Epithelial cell of alveolus of lung (primary cell): ENCODE data around the gene EI24. TPM values are rescaled to one million over a fixed set of nuclear protein-coding genes. Genes with fewer than 3 reads are reported as not detected.

Experiments
- total RNA-seq: library from RNA; depleted of rRNA; stranded (reverse); fragments of >200 nt; gene quantifications from 2 replicates; pipeline ENCODE4 v1.2.1, GENCODE V29; 2015

EI24 gene
- 93.3 and 107 TPM in 2 replicates for total RNA-seq

GRCh38 chr11:125568970-125569914, at the start of gene EI24:
Gene EI24 (plus strand): TSS chr11:125569477. CDS start chr11:125572528, 3,051 bp downstream.

DNA sequence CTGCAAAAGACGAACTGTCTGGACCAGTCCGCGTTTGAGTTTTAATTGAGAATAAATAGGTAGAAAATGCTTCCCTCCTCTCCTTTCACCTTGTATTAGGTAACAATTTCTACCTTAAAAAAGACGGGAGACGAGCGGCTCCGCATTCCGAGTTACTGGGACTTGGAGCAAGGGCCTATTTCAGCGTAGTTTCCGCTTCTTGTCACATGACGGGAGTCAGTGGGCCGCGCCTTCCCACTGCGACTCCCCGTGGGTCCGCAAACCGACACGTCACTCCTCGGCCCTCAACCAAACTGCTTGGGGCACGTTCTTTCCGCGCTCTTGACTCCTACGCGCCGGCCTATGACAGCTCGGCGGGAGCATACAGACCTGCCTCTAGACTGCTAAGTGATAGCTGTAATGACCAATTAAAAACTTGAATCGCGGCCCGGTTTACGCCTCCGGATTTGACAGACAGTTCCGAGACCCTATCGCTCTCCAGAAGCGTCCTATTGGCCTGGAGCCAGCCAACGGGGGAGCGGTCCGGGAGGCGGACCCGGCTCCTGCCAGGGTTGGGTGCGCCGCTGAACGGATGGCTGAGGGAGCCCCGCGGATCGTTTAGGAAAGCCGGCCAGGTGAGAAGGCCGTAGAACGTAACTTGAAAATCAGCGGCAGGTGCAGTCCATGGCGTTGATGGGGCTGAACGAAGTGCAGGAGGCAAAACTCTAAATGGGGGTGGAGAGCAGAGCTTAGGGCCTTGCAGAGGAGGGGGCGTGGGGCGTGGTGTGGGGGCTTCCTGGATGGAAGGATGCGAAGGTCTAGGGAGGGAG, 23.2 kb downstream of the EI24 start, which contains the start of gene STT3A:
Gene STT3A, plus strand, starts transcription at position 548 of the 809 bp plus-strand sequence. CDS start 3,064 bp downstream, outside the sequence.

DNA sequence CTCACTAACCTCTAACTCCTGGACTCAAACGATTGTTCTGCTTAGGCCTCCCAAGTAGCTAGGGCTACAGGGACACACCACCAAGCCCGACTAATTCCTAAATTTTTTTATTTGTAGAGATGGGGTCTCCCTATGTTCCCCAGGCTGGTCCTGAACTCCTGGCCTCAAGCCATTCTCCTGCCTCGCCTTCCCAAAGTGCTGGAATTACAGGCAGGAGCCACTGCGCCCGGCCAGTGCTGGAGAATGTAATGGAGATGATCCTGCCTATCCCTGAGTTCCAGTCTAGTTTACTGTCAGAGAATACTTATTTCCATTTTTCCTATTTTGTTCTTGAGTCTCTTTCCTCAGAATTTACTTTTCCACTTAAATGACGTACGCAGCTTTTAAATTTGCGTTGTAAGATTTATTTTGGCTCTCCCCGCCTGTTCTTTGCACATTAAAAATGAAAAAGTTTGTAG, 55.5 kb downstream of the EI24 start, which contains the start of gene CHEK1:
Gene CHEK1, plus strand, starts transcription at position 408 of the 458 bp plus-strand sequence. CDS start 1,606 bp downstream, outside the sequence.

Other genes with a start within 250 kb of the EI24 start
- 60.4 and 92.2 TPM in 2 replicates for gene FEZ1, start 73.2 kb upstream of the EI24 start, total RNA-seq
- 78.6 and 248 TPM in 2 replicates for gene STT3A, start 23.4 kb downstream of the EI24 start, total RNA-seq
- gene CHEK1, start 55.7 kb downstream of the EI24 start, total RNA-seq: 18.8 and 26.2 TPM in 2 replicates
- not detected in 2 replicates for gene ACRV1, start 111.4 kb downstream of the EI24 start, total RNA-seq
- gene PATE1, start 176.8 kb downstream of the EI24 start, total RNA-seq: not detected in 2 replicates
- gene PATE2, start 209.4 kb downstream of the EI24 start, total RNA-seq: not detected in 2 replicates
- not detected in 2 replicates for gene PATE3, start 218.7 kb downstream of the EI24 start, total RNA-seq